ENCODE measurements around the gene CCER1. TPM values are rescaled to one million over a fixed set of nuclear protein-coding genes. Genes with fewer than 3 reads are reported as not detected.

The CCER1 gene
- total RNA-seq, 1 experiment from 2014 or later = not detected

DNA sequence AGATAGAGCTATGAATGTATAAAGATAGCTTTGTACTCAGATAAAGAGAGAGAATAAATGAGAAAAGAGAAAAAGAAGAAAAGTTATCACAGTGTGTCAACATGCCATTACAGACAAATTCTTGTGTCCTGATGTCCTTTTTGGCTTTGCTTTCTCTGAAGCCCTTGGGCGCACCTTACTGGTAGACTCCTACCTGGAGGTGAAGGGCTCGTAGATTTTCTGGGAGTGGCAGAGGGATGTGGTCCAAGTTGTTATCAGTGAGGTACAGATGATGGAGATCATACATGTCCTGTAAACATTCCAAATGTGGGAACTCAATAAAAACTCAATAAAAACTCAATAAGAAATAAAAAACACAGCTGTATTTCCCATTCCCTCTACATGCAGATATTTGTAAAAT, 14.9 kb upstream of the CCER1 start:
- TF ChIP-seq, protein P1, sequence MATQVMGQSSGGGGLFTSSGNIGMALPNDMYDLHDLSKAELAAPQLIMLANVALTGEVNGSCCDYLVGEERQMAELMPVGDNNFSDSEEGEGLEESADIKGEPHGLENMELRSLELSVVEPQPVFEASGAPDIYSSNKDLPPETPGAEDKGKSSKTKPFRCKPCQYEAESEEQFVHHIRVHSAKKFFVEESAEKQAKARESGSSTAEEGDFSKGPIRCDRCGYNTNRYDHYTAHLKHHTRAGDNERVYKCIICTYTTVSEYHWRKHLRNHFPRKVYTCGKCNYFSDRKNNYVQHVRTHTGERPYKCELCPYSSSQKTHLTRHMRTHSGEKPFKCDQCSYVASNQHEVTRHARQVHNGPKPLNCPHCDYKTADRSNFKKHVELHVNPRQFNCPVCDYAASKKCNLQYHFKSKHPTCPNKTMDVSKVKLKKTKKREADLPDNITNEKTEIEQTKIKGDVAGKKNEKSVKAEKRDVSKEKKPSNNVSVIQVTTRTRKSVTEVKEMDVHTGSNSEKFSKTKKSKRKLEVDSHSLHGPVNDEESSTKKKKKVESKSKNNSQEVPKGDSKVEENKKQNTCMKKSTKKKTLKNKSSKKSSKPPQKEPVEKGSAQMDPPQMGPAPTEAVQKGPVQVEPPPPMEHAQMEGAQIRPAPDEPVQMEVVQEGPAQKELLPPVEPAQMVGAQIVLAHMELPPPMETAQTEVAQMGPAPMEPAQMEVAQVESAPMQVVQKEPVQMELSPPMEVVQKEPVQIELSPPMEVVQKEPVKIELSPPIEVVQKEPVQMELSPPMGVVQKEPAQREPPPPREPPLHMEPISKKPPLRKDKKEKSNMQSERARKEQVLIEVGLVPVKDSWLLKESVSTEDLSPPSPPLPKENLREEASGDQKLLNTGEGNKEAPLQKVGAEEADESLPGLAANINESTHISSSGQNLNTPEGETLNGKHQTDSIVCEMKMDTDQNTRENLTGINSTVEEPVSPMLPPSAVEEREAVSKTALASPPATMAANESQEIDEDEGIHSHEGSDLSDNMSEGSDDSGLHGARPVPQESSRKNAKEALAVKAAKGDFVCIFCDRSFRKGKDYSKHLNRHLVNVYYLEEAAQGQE (IDR thresholded peaks at IDR 0.05; ENCODE audit: insufficient read depth in 1 of 2, low read depth in 2 of 2, low read length in 1 of 2) = no peak
- no peak for TF ChIP-seq TCF7L2 (IDR thresholded peaks at IDR 0.05; ENCODE audit: low read depth, low read length)
- TF ChIP-seq, protein P2, sequence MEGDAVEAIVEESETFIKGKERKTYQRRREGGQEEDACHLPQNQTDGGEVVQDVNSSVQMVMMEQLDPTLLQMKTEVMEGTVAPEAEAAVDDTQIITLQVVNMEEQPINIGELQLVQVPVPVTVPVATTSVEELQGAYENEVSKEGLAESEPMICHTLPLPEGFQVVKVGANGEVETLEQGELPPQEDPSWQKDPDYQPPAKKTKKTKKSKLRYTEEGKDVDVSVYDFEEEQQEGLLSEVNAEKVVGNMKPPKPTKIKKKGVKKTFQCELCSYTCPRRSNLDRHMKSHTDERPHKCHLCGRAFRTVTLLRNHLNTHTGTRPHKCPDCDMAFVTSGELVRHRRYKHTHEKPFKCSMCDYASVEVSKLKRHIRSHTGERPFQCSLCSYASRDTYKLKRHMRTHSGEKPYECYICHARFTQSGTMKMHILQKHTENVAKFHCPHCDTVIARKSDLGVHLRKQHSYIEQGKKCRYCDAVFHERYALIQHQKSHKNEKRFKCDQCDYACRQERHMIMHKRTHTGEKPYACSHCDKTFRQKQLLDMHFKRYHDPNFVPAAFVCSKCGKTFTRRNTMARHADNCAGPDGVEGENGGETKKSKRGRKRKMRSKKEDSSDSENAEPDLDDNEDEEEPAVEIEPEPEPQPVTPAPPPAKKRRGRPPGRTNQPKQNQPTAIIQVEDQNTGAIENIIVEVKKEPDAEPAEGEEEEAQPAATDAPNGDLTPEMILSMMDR (IDR thresholded peaks at IDR 0.05) = no peak
- no peak for TF ChIP-seq SIN3A (IDR thresholded peaks at IDR 0.05; ENCODE audit: borderline replicate concordance, insufficient read depth, low read depth, low read length)
- no peak for TF ChIP-seq POLR2AphosphoS5 (IDR thresholded peaks at IDR 0.05; ENCODE audit: low read depth, low read length)
- ATAC-seq = no peak
- Histone ChIP-seq H3K4me3 (ENCODE audit: low read depth in 2 of 2, low read length in 2 of 2) (no peak overlapping the region), H3K9me3 (ENCODE audit: control insufficient read depth, insufficient read depth, low read depth, low read length) (no peaks in the 10 kb centered on the region), H3K36me3 (ENCODE audit: control insufficient read depth, insufficient read depth, low read length) (no peaks in the 10 kb centered on the region), H3K27me3 (ENCODE audit: control insufficient read depth, insufficient read depth, low read length) (no peaks in the 10 kb centered on the region), H3K27ac (ENCODE audit: low read length) (no peak overlapping the region), H3K4me1 (ENCODE audit: control insufficient read depth, insufficient read depth, low read length) (no peaks in the 10 kb centered on the region)
- no TSS peak for BruUV-seq (replicated peaks)
- no peak for DNase-seq (ENCODE audit: low read depth, low spot score)
- ChIA-PET CTCF (no interaction called here), POLR2A (no interaction called here)
- in situ Hi-C loops (cut with HindIII; ENCODE audit: low pct_unique_long_range_greater_than_20kb, low sequenced_read_pairs) (no loop called here), intact Hi-C loops (cut with micrococcal nuclease; ENCODE audit: unreplicated experiment) (no loop called here)

GRCh38 chr12:90969346-90969745, 14.4 kb upstream of the CCER1 start:
- H3K36me3 ChIP-seq (ENCODE audit: control insufficient read depth, insufficient read depth, low read length) = no peaks in the 10 kb centered on the region
- in situ Hi-C loops (cut with HindIII; ENCODE audit: low pct_unique_long_range_greater_than_20kb, low sequenced_read_pairs) (no loop called here), intact Hi-C loops (cut with micrococcal nuclease; ENCODE audit: unreplicated experiment) (no loop called here)
- no peaks in the 10 kb centered on the region for H3K27me3 ChIP-seq (ENCODE audit: control insufficient read depth, insufficient read depth, low read length)
- DNase-seq (ENCODE audit: low read depth, low spot score) = no peak
- H3K9me3 ChIP-seq (ENCODE audit: control insufficient read depth, insufficient read depth, low read depth, low read length) = no peaks in the 10 kb centered on the region
- no peaks in the 10 kb centered on the region for H3K4me1 ChIP-seq (ENCODE audit: control insufficient read depth, insufficient read depth, low read length)
- H3K27ac ChIP-seq (ENCODE audit: low read length) = no peak overlapping the region
- no TSS peak for BruUV-seq (replicated peaks)
- no peak for ATAC-seq
- CTCF ChIA-PET = interaction anchor here (0.6 kb wide), 1 partner anchor 22 kb away, joined by 3 read pairs; no protein-coding TSS in a partner anchor
- POLR2A ChIA-PET = no interaction called here
- no peak for TF ChIP-seq POLR2AphosphoS5 (IDR thresholded peaks at IDR 0.05; ENCODE audit: low read depth, low read length)
- TF ChIP-seq, protein P2 (IDR thresholded peaks at IDR 0.05) = no peak
- no peak for TF ChIP-seq SIN3A (IDR thresholded peaks at IDR 0.05; ENCODE audit: borderline replicate concordance, insufficient read depth, low read depth, low read length)
- TF ChIP-seq, protein P1 (IDR thresholded peaks at IDR 0.05; ENCODE audit: insufficient read depth in 1 of 2, low read depth in 2 of 2, low read length in 1 of 2) = no peak
- TF ChIP-seq TCF7L2 (IDR thresholded peaks at IDR 0.05; ENCODE audit: low read depth, low read length) = no peak
- H3K4me3 ChIP-seq (ENCODE audit: low read depth in 2 of 2, low read length in 2 of 2) = no peak overlapping the region

Measured in Panc1 (cell line).